Nephron progenitor cell (in vitro differentiated cells): Measurements from ENCODE around the gene EIF5B.
"Not testable (repeated sequence)": the region's sequence is repeated elsewhere in the genome, so short reads cannot be mapped to it uniquely, and the experiment has no call there.

ENCODE experiments used
- DNase-seq: peaks from one replicate; pipeline ENCODE4 v3.0.0; 2021
- H3K27ac Mint-ChIP-seq: 2 replicates; pipeline ENCODE4 v1.8.0; 2021; ENCODE audit warnings: mild to moderate bottlenecking, moderate library complexity, mixed read lengths
- H3K27me3 Mint-ChIP-seq: 2 replicates; pipeline ENCODE4 v1.8.0; 2021; ENCODE audit warnings: mild to moderate bottlenecking, low read depth, mixed read lengths; ENCODE audit not compliant: poor library complexity
- H3K36me3 Mint-ChIP-seq: 2 replicates; pipeline ENCODE4 v1.8.0; 2021; ENCODE audit warnings: low read depth, mixed read lengths
- H3K4me1 Mint-ChIP-seq: 2 replicates; pipeline ENCODE4 v1.8.0; 2021; ENCODE audit warnings: mixed read lengths
- H3K4me3 Mint-ChIP-seq: 2 replicates; pipeline ENCODE4 v1.8.0; 2021; ENCODE audit warnings: mild to moderate bottlenecking, moderate library complexity, mixed read lengths
- H3K9me3 Mint-ChIP-seq: 2 replicates; pipeline ENCODE4 v1.8.0; 2021; ENCODE audit warnings: mild to moderate bottlenecking, moderate library complexity, mixed read lengths
- CTCF ChIP-seq: fragments of 200-600 bp; sonication (generic); IDR thresholded peaks from 2 replicates; pipeline ENCODE4 v1.5.0; 2021; ENCODE audit warnings: antibody characterized with exemption

The EIF5B gene

GRCh38 chr2:99342536-99342935, 5.3 kb downstream of the EIF5B start:
- peaks cover 13% of the 10 kb centered on the region for H3K4me1 Mint-ChIP-seq
- no peaks in the 10 kb centered on the region for H3K27me3 Mint-ChIP-seq
- no peak for DNase-seq
- TF ChIP-seq CTCF, result no peak
- peak overlapping the region; percentile 72 for H3K27ac Mint-ChIP-seq
- peaks cover 17% of the 10 kb centered on the region for H3K36me3 Mint-ChIP-seq
- no peak overlapping the region for H3K4me3 Mint-ChIP-seq
- H3K9me3 Mint-ChIP-seq, result no peaks in the 10 kb centered on the region

GRCh38 chr2:99345446-99345845, 8.3 kb downstream of the EIF5B start:
- not testable (repeated sequence) for DNase-seq, H3K27me3 Mint-ChIP-seq, H3K27ac Mint-ChIP-seq, H3K4me3 Mint-ChIP-seq, H3K9me3 Mint-ChIP-seq, H3K4me1 Mint-ChIP-seq
- peaks cover 17% of the 10 kb centered on the region for H3K36me3 Mint-ChIP-seq

- H3K27me3 Mint-ChIP-seq, result no peaks in the 10 kb centered on the region
- DNase-seq, result no peak
- no peak overlapping the region for H3K27ac Mint-ChIP-seq
- no peak overlapping the region for H3K4me3 Mint-ChIP-seq
- no peaks in the 10 kb centered on the region for H3K9me3 Mint-ChIP-seq
- no peak for TF ChIP-seq CTCF
- H3K4me1 Mint-ChIP-seq, result no peaks in the 10 kb centered on the region
- H3K36me3 Mint-ChIP-seq, result peaks cover 17% of the 10 kb centered on the region
Measured at GRCh38 chr2:99346218-99346617, 9.0 kb downstream of the EIF5B start.

- peaks cover 16% of the 10 kb centered on the region for H3K36me3 Mint-ChIP-seq
- no peaks in the 10 kb centered on the region for H3K27me3 Mint-ChIP-seq
- TF ChIP-seq CTCF, result no peak
- no peaks in the 10 kb centered on the region for H3K4me1 Mint-ChIP-seq
- no peak overlapping the region for H3K27ac Mint-ChIP-seq
- no peak for DNase-seq
- no peaks in the 10 kb centered on the region for H3K9me3 Mint-ChIP-seq
- H3K4me3 Mint-ChIP-seq, result no peak overlapping the region
Measured at GRCh38 chr2:99348173-99348572, 11.0 kb downstream of the EIF5B start.

- no peaks in the 10 kb centered on the region for H3K9me3 Mint-ChIP-seq
- no peak overlapping the region for H3K27ac Mint-ChIP-seq
- peaks cover 5% of the 10 kb centered on the region for H3K36me3 Mint-ChIP-seq
- H3K4me1 Mint-ChIP-seq, result no peaks in the 10 kb centered on the region
- no peak for TF ChIP-seq CTCF
- H3K4me3 Mint-ChIP-seq, result no peak overlapping the region
- H3K27me3 Mint-ChIP-seq, result no peaks in the 10 kb centered on the region
- no peak for DNase-seq
Measured at GRCh38 chr2:99350194-99350593, 13.0 kb downstream of the EIF5B start.

GRCh38 chr2:99354070-99354469, 16.9 kb downstream of the EIF5B start:
- TF ChIP-seq CTCF, result no peak
- no peaks in the 10 kb centered on the region for H3K4me1 Mint-ChIP-seq
- H3K9me3 Mint-ChIP-seq, result no peaks in the 10 kb centered on the region
- H3K4me3 Mint-ChIP-seq, result no peak overlapping the region
- no peaks in the 10 kb centered on the region for H3K27me3 Mint-ChIP-seq
- no peak for DNase-seq
- no peak overlapping the region for H3K27ac Mint-ChIP-seq
- peaks cover 5% of the 10 kb centered on the region for H3K36me3 Mint-ChIP-seq

- not testable (repeated sequence) for H3K9me3 Mint-ChIP-seq, H3K27me3 Mint-ChIP-seq, H3K27ac Mint-ChIP-seq, DNase-seq, H3K4me1 Mint-ChIP-seq, H3K36me3 Mint-ChIP-seq, H3K4me3 Mint-ChIP-seq
Measured at GRCh38 chr2:99354825-99355224, 17.6 kb downstream of the EIF5B start.
